GM19397 (cell line): ENCODE results near the gene SLC9A5.

ENCODE experiments used
- ATAC-seq: cut with Tn5 transposase; IDR thresholded peaks from one replicate; pipeline ENCODE4 v1.9.1; 2021; ENCODE audit warnings: mild to moderate bottlenecking, moderate library complexity; ENCODE audit not compliant: unreplicated experiment

SLC9A5 gene

DNA sequence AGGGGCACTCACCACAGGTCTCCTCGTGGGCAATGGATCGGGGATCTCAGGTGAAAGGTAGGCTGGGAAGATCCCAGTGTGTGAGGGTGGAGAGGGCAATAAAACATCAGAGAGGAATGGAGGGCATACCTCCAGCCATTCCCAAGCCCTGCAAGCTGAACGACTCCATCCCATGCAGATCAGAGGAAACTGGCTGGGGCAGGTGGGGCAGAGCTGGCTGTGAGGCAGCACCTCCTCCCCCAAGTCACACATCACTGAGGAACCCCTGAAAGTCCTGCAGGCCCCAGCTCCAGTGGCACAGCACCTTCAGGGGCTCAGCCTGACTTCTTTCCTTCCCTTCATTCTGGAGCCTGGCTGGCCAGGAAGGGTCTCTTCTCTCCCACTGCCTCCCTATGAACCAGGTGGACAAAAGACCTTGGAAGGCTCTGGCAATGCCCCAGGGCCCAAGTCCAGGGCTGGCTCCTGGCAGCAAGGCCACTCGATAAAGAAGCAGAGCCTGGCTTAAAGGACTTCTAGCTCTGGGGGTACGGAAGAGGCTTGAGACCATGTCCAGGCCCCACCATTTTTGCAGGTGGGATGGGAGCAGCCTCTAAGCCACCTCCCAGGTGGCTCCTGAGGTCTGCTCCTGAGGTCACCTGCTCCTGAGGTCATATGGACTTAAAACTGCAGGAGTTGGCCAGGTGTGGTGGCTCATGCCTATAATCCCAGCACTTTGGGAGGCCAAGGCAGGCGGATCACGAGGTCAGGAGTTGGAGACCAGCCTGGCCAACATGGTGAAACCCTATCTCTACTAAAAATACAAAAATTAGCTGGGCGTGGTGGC lies 35.4 kb upstream of the SLC9A5 start:
- no peak for ATAC-seq

GRCh38 chr16:67215706-67216105 lies 33.1 kb upstream of the SLC9A5 start:
- ATAC-seq = no peak

GRCh38 chr16:67216612-67217490 lies 31.9 kb upstream of the SLC9A5 start:
- ATAC-seq = no peak

- ATAC-seq = no peak
Observed at GRCh38 chr16:67223992-67224391, 24.8 kb upstream of the SLC9A5 start.

- ATAC-seq = no peak
Observed at GRCh38 chr16:67226295-67226803, 22.4 kb upstream of the SLC9A5 start.

- peak; percentile 96 for ATAC-seq
Observed at GRCh38 chr16:67226804-67227566, 21.8 kb upstream of the SLC9A5 start, which contains the start of gene TMEM208. TMEM208 (plus strand) TSS chr16:67227130; CDS start chr16:67227219, 89 bp downstream.

GRCh38 chr16:67227567-67227921 lies 21.2 kb upstream of the SLC9A5 start:
- ATAC-seq = no peak

DNA sequence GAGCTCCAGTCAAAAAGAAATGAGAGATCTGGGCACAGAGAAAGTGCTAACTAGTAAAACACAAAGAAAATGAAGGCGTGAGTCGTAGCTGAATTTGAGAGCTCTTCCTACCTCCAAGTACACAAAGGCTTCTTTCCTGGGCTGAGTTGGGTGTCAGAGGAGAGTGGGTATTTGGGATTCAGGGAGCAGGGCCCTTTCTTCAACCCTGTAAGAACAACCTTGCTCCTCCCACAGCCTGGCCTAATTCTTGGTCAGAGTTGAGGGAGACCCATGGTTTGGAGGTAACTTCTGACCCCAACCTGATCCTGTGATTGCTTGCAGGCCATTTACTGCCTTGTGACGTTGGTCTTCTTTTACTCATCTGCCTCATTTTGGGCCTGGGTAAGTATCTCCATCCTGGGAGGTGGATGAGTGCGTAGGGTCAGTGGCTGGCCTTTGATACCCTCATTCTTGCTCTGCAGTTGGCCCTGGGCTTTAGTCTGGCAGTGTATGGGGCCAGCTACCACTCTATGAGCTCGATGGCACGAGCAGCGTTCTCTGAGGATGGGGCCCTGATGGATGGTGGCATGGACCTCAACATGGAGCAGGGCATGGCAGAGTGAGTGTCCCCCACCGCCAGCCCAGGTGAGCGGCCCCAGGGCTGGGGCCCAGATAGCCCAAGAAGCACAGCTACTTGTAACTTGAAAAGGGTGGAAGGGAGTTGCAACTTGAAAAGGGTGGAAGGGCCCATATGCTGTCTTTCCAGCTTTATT lies 20.6 kb upstream of the SLC9A5 start:
- ATAC-seq = no peak

DNA sequence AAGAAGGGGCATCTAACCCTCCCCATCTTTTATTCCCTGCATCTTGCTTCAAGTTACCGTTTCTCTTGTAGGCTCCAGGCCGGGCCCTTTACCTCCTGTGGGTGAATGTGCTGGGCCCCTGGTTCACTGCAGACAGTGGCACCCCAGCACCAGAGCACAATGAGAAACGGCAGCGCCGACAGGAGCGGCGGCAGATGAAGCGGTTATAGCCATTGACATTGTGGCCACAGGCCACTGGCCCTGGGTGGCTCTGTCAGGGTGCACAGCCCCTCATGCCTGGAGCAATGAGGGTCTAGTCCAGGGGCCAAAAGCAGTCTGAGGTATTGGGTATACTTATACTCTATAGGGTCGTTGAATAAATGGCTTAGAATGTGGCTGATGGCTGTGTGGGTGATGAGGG lies 19.9 kb upstream of the SLC9A5 start:
- no peak for ATAC-seq

DNA sequence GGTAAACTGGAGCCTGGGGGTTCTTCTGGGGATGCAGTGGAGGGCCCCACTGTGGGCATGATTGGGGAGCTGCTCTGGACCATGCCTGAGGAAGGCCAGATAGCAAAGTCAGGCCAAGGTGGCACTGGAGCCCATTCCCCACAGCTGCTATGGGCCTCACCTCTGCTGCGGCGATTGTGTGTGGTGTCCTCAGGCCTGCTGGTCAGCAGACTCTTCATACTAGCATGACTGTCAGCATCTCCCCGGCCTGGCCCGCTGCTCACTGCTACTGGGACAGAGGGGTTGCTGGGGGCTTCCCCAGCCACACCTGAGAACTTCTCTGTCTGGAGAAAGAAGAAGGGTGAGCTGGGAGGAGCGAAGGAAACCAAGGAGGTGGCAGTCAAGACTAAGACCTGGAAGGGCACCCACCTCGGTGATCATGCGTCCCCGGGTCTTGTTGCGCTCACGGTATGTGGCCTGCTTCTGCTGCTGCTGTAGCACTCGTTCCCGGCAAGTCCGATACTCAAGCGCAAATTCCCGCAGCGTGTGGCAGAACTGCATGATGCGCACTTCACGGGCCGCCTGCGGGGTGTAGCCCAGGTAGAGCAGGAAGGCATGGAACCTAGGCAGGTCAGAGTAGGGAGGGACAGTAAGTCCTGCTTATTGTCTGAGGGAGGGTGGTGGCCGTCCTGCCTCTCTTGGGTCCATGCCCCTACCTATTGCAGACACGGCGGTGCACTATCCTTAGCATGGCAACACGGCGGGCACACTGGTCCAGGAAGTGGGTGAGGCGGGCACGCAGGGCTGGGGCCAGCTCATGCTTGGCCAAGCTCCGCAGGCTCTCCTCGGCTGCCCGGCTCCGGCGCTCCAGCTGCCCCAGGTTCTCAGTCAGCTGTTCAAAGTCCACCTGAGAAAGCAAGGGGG lies 18.6 kb upstream of the SLC9A5 start:
- no peak for ATAC-seq

GRCh38 chr16:67230809-67231660 lies 17.7 kb upstream of the SLC9A5 start:
- no peak for ATAC-seq

DNA sequence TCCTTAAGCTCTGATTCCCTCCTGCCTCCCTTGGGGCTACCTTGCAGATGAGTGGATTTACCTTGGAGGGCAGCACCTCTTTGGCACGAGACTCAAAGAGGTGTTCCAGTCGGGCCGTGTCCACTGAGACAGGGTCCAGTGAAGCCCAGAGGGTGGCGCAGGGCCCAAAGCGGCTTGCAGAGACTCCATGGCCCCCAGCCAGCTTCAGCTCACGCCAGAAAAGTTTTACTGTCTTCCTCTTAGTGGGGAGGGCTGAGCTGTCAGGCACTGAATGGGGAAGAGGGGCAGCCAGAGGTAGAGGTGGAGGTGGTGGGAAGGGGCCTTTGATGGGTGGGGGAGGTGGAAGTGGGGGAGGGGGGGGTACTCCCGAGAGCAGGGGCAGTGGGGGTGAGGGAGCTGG lies 15.2 kb upstream of the SLC9A5 start:
- ATAC-seq = no peak

- ATAC-seq = no peak
Observed at GRCh38 chr16:67234180-67234597, 14.6 kb upstream of the SLC9A5 start.

GRCh38 chr16:67235816-67236562 lies 12.8 kb upstream of the SLC9A5 start:
- no peak for ATAC-seq

DNA sequence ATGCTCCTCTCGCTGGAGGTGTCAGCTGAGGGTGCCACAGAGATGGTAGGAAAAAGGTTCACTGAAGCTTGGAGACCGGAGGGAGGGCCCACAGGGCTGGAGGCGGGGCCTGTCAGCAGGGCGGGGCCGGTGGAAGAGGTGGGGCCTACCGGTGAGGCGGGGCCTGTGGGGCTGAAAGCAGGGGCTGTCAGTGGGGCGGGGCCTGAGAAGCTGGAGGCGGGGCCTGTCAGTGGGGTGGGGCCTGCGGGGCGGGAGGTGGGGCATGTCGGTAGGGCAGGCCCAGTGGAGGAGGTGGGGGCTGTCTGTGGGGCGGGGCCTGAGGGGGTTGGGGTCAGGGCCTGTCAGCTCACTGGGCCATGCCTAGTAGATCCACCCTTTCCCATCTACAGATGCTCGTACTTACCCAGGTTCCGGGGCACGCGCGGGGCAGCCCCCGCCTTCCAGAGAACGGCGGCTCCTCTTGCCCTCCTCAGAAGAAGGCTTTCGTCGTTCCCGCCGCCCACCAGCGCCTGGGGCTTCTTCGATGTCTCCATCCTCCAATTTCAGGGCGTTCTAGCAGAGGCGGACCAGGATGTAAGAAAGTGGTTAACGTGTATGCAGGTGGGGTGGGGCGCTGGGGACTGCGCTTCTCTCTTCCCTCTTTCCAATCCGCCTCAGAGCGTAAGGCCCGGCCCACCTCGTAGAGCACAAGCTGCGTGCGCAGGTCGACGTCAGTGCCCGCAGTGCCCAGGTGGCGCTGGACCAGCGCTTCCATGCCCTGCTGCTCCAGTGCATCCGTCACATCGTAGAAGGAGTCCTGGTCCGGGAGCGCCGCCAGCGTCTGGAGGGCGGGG lies 12.0 kb upstream of the SLC9A5 start:
- ATAC-seq = no peak

DNA sequence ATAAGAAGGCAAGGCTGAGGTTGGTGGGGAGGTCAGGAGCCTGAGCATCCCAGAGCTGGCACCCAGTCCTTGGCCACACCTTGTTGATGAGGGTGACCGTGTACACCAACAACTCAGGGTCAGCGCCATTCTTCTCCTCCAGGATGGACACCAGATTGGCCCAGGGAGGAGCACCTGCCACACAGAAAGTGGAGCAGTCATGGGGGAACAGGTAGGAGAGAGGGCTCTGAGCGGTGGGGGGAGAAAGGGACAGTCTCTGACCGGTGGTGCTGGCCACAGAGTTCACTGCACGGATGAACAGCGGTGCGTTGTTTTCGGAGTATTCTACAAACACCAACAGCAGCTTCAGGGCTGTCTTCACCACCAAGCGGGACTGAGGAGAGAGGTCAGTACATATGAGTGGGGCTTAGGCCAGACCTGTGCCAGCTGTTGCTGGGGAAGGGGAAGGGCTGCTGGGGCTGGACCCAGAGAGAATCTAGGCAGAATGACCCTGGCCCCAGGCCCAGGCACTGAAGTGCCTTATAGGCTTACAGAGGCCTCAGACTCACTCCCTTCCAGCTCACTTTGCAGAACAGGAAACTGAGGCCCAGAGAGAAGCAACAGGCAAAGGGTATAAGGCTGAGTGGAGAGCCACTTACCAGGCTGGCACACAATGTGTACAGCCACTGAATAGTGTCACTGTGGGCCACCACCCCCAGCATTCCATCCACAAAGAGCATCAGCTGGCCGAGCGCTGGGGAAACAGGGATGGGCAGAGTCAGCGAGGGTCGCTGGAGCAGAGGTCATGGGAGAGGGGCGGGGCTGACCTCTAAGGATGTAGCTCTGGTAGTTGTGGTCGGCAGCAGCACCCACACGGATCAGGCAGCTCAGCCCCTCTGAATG lies 11.1 kb upstream of the SLC9A5 start:
- no peak for ATAC-seq
